ENCODE results near the gene TTLL3. TPM values are rescaled to one million over a fixed set of nuclear protein-coding genes. Genes with fewer than 3 reads are reported as not detected.

TTLL3 gene
- polyA plus RNA-seq, 3 donors: 1.1 to 196 (median 1.8) TPM

- DNase-seq: no peak
- no peaks in the 10 kb centered on the region for H3K4me1 Mint-ChIP-seq
- 100% methylated on average over 2 of the region's 2 CpGs for WGBS (ENCODE audit: insufficient coverage)
- Histone ChIP-seq H3K79me2 (ENCODE audit: insufficient read depth, low read length) (no peaks in the 10 kb centered on the region), H3K4me2 (replicated peaks; ENCODE audit: extremely low read depth, low read length, poor library complexity, severe bottlenecking) (no peak overlapping the region), H2AFZ (ENCODE audit: insufficient read depth, low read depth, low read length, poor library complexity, severe bottlenecking) (no peak overlapping the region), H3K4me3 (replicated peaks in 1 of 3; ENCODE audit: low read depth in 2 of 3, low read length in 3 of 3) (no peak overlapping the region), H3K9me3 (replicated peaks in 1 of 2; ENCODE audit: control insufficient read depth in 1 of 2, insufficient read depth in 1 of 2, low read length in 2 of 2) (no peaks in the 10 kb centered on the region), H3K9ac (ENCODE audit: insufficient read depth, low read length, poor library complexity, severe bottlenecking) (no peak overlapping the region), H3K27ac (ENCODE audit: low read depth in 1 of 2, low read length in 2 of 2) (no peak overlapping the region), H3K4me1 (ENCODE audit: control insufficient read depth in 1 of 2, insufficient read depth in 2 of 2, low read length in 2 of 2) (no peaks in the 10 kb centered on the region), H3K36me3 (replicated peaks in 1 of 2; ENCODE audit: control insufficient read depth in 1 of 2, insufficient read depth in 2 of 2, low read length in 2 of 2) (peaks cover 6 to 27% of the 10 kb centered on the region in 2 donors), H3K27me3 (ENCODE audit: control insufficient read depth in 2 of 2, insufficient read depth in 2 of 2, low read length in 2 of 2) (no peaks in the 10 kb centered on the region), H4K20me1 (ENCODE audit: insufficient read depth, low read length) (no peaks in the 10 kb centered on the region)
- H3K9me3 Mint-ChIP-seq: peaks cover 0 to 2% (median 0%) of the 10 kb centered on the region in 7 donors
- H3K27me3 Mint-ChIP-seq (ENCODE audit: low read depth in 3 of 3): peaks cover 0 to 7% (median 3%) of the 10 kb centered on the region in 3 donors
- no peak overlapping the region for H3K4me3 Mint-ChIP-seq
- peaks cover 19 to 48% of the 10 kb centered on the region in 2 donors for H3K36me3 Mint-ChIP-seq
- no peak for TF ChIP-seq CTCF (IDR thresholded peaks at IDR 0.05)
- H3K27ac Mint-ChIP-seq: peak overlapping the region in 2 of 7 donors; percentile 36 to 63
- intact Hi-C loops (cut with micrococcal nuclease): no loop called here
Observed at GRCh38 chr3:9820946-9821345, 10.9 kb downstream of the TTLL3 start.

- H3K4me2 ChIP-seq (replicated peaks; ENCODE audit: extremely low read depth, low read length, poor library complexity, severe bottlenecking): no peak overlapping the region
- Mint-ChIP-seq H3K9me3 (no peaks in the 10 kb centered on the region), H3K27ac (no peak overlapping the region), H3K27me3 (ENCODE audit: low read depth in 3 of 3) (peaks cover 0 to 2% (median 0%) of the 10 kb centered on the region in 3 donors), H3K36me3 (peaks cover 28 to 48% of the 10 kb centered on the region in 2 donors), H3K4me1 (peaks cover 2% of the 10 kb centered on the region), H3K4me3 (no peak overlapping the region)
- WGBS (ENCODE audit: insufficient coverage): 93% methylated on average over 10 of the region's 14 CpGs
- H3K27me3 ChIP-seq (ENCODE audit: control insufficient read depth in 2 of 2, insufficient read depth in 2 of 2, low read length in 2 of 2): no peaks in the 10 kb centered on the region
- H3K36me3 ChIP-seq (replicated peaks in 1 of 2; ENCODE audit: control insufficient read depth in 1 of 2, insufficient read depth in 2 of 2, low read length in 2 of 2): peaks cover 12 to 34% of the 10 kb centered on the region in 2 donors
- no peaks in the 10 kb centered on the region for H4K20me1 ChIP-seq (ENCODE audit: insufficient read depth, low read length)
- H3K27ac ChIP-seq (ENCODE audit: low read depth in 1 of 2, low read length in 2 of 2): no peak overlapping the region
- H3K9me3 ChIP-seq (replicated peaks in 1 of 2; ENCODE audit: control insufficient read depth in 1 of 2, insufficient read depth in 1 of 2, low read length in 2 of 2): no peaks in the 10 kb centered on the region
- no peaks in the 10 kb centered on the region for H3K79me2 ChIP-seq (ENCODE audit: insufficient read depth, low read length)
- no peak for DNase-seq
- intact Hi-C loops (cut with micrococcal nuclease): no loop called here
- no peak overlapping the region for H3K4me3 ChIP-seq (replicated peaks in 1 of 3; ENCODE audit: low read depth in 2 of 3, low read length in 3 of 3)
- H3K4me1 ChIP-seq (ENCODE audit: control insufficient read depth in 1 of 2, insufficient read depth in 2 of 2, low read length in 2 of 2): no peaks in the 10 kb centered on the region
- TF ChIP-seq CTCF (IDR thresholded peaks at IDR 0.05): no peak
- H2AFZ ChIP-seq (ENCODE audit: insufficient read depth, low read depth, low read length, poor library complexity, severe bottlenecking): no peak overlapping the region
- no peak overlapping the region for H3K9ac ChIP-seq (ENCODE audit: insufficient read depth, low read length, poor library complexity, severe bottlenecking)
Observed at GRCh38 chr3:9825451-9826040, 15.5 kb downstream of the TTLL3 start.

Measured in CD14-positive monocyte (primary cell).